ENCODE results near the gene RPS19BP1. TPM values are rescaled to one million over a fixed set of nuclear protein-coding genes. Genes with fewer than 3 reads are reported as not detected.

The RPS19BP1 gene
- total and polyA plus RNA-seq, 2 donors (not counting 1 experiment from before 2014, with no cell fraction given) = 60.3 to 74.8 TPM

- Histone ChIP-seq H3K79me2 (ENCODE audit: control insufficient read depth, insufficient read depth, low read length) (peaks cover 16% of the 10 kb centered on the region), H3K36me3 (replicated peaks in 1 of 2; ENCODE audit: control extremely low read depth in 1 of 2, control insufficient read depth in 1 of 2, extremely low read depth in 1 of 2, insufficient read depth in 2 of 2, low read length in 1 of 2) (peaks cover 0 to 6% of the 10 kb centered on the region in 2 experiments), H3K27me3 (replicated peaks in 1 of 4; ENCODE audit: control extremely low read depth in 1 of 4, control insufficient read depth in 3 of 4, insufficient read depth in 4 of 4, low read length in 3 of 4) (peaks cover 0 to 8% (median 0%) of the 10 kb centered on the region in 4 experiments), H3K27ac (ENCODE audit: low read length in 2 of 2) (no peak overlapping the region), H3K4me2 (replicated peaks; ENCODE audit: low read depth, low read length, poor library complexity, severe bottlenecking) (no peak overlapping the region), H3K9me3 (ENCODE audit: control extremely low read depth in 1 of 3, control insufficient read depth in 2 of 3, insufficient read depth in 1 of 3, low read length in 2 of 3) (no peaks in the 10 kb centered on the region), H3K4me1 (ENCODE audit: control insufficient read depth in 2 of 2, insufficient read depth in 2 of 2, low read length in 2 of 2) (peaks cover 12 to 23% of the 10 kb centered on the region in 2 donors), H2AFZ (ENCODE audit: insufficient read depth, low read depth, low read length, poor library complexity, severe bottlenecking) (no peak overlapping the region), H4K20me1 (ENCODE audit: control insufficient read depth, insufficient read depth, low read length, poor library complexity, severe bottlenecking) (peaks cover 9% of the 10 kb centered on the region), H3K4me3 (ENCODE audit: control extremely low read depth in 1 of 5, extremely low read depth in 1 of 5, insufficient read depth in 1 of 5, low read depth in 2 of 5, low read length in 4 of 5) (no peak overlapping the region), H3K9ac (ENCODE audit: low read length) (no peak overlapping the region)
- DNase-seq (no peak), ATAC-seq (ENCODE audit: low read depth) (no peak)
- Mint-ChIP-seq H3K27me3 (peaks cover 5% of the 10 kb centered on the region), H3K4me1 (peaks cover 20% of the 10 kb centered on the region), H3K27ac (no peak overlapping the region), H3K4me3 (no peak overlapping the region), H3K9me3 (ENCODE audit: insufficient read depth) (no peaks in the 10 kb centered on the region)
- ChIA-PET POLR2A (interaction anchor here (1.5 kb wide), 1 partner anchor 501 kb away, joined by 3 read pairs; no protein-coding TSS in a partner anchor), CTCF (interaction anchor here (1.0 to 13.4 kb wide), 15 partner anchors 10 to 815 kb away, joined by 3 to 328 read pairs (median 7); partner anchors contain the start of genes ADSL and RPL3)
- no peak for TF ChIP-seq EZH2 (IDR thresholded peaks at IDR 0.05; ENCODE audit: borderline replicate concordance, insufficient read depth, low read depth, low read length, poor library complexity, severe bottlenecking)
- TF ChIP-seq CTCF (IDR thresholded peaks at IDR 0.05) = no peak
- intact Hi-C loops (cut with micrococcal nuclease) = loop anchor here (2.0 kb wide), 2 partner anchors 405 to 1101 kb away; partner anchors contain the start of gene MRTFA
- WGBS (ENCODE audit: insufficient coverage) = 98% methylated on average over 9 of the region's 15 CpGs
Observed at GRCh38 chr22:39535831-39536449, 3.4 kb upstream of the RPS19BP1 start.

GRCh38 chr22:39535357-39535725 lies 2.8 kb upstream of the RPS19BP1 start:
- Histone ChIP-seq H3K79me2 (ENCODE audit: control insufficient read depth, insufficient read depth, low read length) (peaks cover 22% of the 10 kb centered on the region), H3K4me2 (replicated peaks; ENCODE audit: low read depth, low read length, poor library complexity, severe bottlenecking) (no peak overlapping the region), H3K9ac (ENCODE audit: low read length) (no peak overlapping the region), H3K4me1 (ENCODE audit: control insufficient read depth in 2 of 2, insufficient read depth in 2 of 2, low read length in 2 of 2) (peaks cover 18 to 29% of the 10 kb centered on the region in 2 donors), H4K20me1 (ENCODE audit: control insufficient read depth, insufficient read depth, low read length, poor library complexity, severe bottlenecking) (peaks cover 14% of the 10 kb centered on the region), H3K4me3 (ENCODE audit: control extremely low read depth in 1 of 5, extremely low read depth in 1 of 5, insufficient read depth in 1 of 5, low read depth in 2 of 5, low read length in 4 of 5) (no peak overlapping the region), H3K27me3 (replicated peaks in 1 of 4; ENCODE audit: control extremely low read depth in 1 of 4, control insufficient read depth in 3 of 4, insufficient read depth in 4 of 4, low read length in 3 of 4) (peaks cover 0 to 5% (median 0%) of the 10 kb centered on the region in 4 experiments), H3K9me3 (ENCODE audit: control extremely low read depth in 1 of 3, control insufficient read depth in 2 of 3, insufficient read depth in 1 of 3, low read length in 2 of 3) (no peaks in the 10 kb centered on the region), H3K27ac (ENCODE audit: low read length in 2 of 2) (no peak overlapping the region), H3K36me3 (replicated peaks in 1 of 2; ENCODE audit: control extremely low read depth in 1 of 2, control insufficient read depth in 1 of 2, extremely low read depth in 1 of 2, insufficient read depth in 2 of 2, low read length in 1 of 2) (peaks cover 0 to 10% of the 10 kb centered on the region in 2 experiments), H2AFZ (ENCODE audit: insufficient read depth, low read depth, low read length, poor library complexity, severe bottlenecking) (no peak overlapping the region)
- no peak overlapping the region for H3K27ac Mint-ChIP-seq
- ChIA-PET POLR2A (interaction anchor here (1.5 to 2.3 kb wide), 2 partner anchors 489 to 502 kb away, joined by 3 to 10 read pairs; no protein-coding TSS in a partner anchor), CTCF (interaction anchor here (0.5 to 13.4 kb wide), 32 partner anchors 8 to 815 kb away, joined by 3 to 328 read pairs (median 4); partner anchors contain the start of genes ADSL, MIEF1 and RPL3)
- no peak for ATAC-seq (ENCODE audit: low read depth)
- 63% methylated on average over 13 of the region's 13 CpGs for WGBS (ENCODE audit: insufficient coverage)
- intact Hi-C loops (cut with micrococcal nuclease) = loop anchor here (2.0 kb wide), 2 partner anchors 405 to 1101 kb away; partner anchors contain the start of gene MRTFA
- peaks cover 25% of the 10 kb centered on the region for H3K4me1 Mint-ChIP-seq
- peaks cover 2% of the 10 kb centered on the region for H3K27me3 Mint-ChIP-seq
- no peak overlapping the region for H3K4me3 Mint-ChIP-seq
- DNase-seq = no peak
- H3K9me3 Mint-ChIP-seq (ENCODE audit: insufficient read depth) = no peaks in the 10 kb centered on the region
- TF ChIP-seq EZH2 (IDR thresholded peaks at IDR 0.05; ENCODE audit: borderline replicate concordance, insufficient read depth, low read depth, low read length, poor library complexity, severe bottlenecking) (no peak), CTCF (IDR thresholded peaks at IDR 0.05) (no peak)

Measured in B cell (primary cell).